Epithelial cell of esophagus (primary cell): ENCODE results near the gene TMEM92.

Experiments used
- DNase-seq: peaks from one replicate; pipeline ENCODE4 v3.0.0; 2010; ENCODE audit warnings: low read depth
- H3K4me3 ChIP-seq: 2 replicates; pipeline ENCODE4 v1.5.1; 2011; ENCODE audit warnings: mild to moderate bottlenecking, low read length, control low read depth
- CTCF ChIP-seq: IDR thresholded peaks from 2 replicates; pipeline ENCODE4 v1.5.1; 2011; ENCODE audit warnings: low read depth, mild to moderate bottlenecking, low read length, control low read depth, inconsistent platforms; ENCODE audit not compliant: insufficient read depth; ENCODE audit errors: missing control alignments

TMEM92 gene

GRCh38 chr17:50240851-50241250, 33.4 kb upstream of the TMEM92 start:
- DNase-seq = no peak
- H3K4me3 ChIP-seq = no peak overlapping the region
- no peak for TF ChIP-seq CTCF

GRCh38 chr17:50241431-50241830, 32.8 kb upstream of the TMEM92 start:
- no peak for TF ChIP-seq CTCF
- no peak for DNase-seq
- H3K4me3 ChIP-seq = no peak overlapping the region

GRCh38 chr17:50244771-50245170, 29.5 kb upstream of the TMEM92 start:
- no peak for TF ChIP-seq CTCF
- DNase-seq = no peak
- no peak overlapping the region for H3K4me3 ChIP-seq

- no peak for DNase-seq
- TF ChIP-seq CTCF = no peak
- no peak overlapping the region for H3K4me3 ChIP-seq
Observed at GRCh38 chr17:50248255-50248654, 26.0 kb upstream of the TMEM92 start.

- TF ChIP-seq CTCF = no peak
- no peak for DNase-seq
- H3K4me3 ChIP-seq = no peak overlapping the region
Observed at GRCh38 chr17:50252781-50253180, 21.5 kb upstream of the TMEM92 start.

- H3K4me3 ChIP-seq = no peak overlapping the region
- no peak for TF ChIP-seq CTCF
- no peak for DNase-seq
Observed at GRCh38 chr17:50255766-50256635, 18.3 kb upstream of the TMEM92 start.

GRCh38 chr17:50256826-50257618, 17.2 kb upstream of the TMEM92 start:
- no peak for TF ChIP-seq CTCF
- no peak for DNase-seq
- no peak overlapping the region for H3K4me3 ChIP-seq
